Measurements from ENCODE around the gene FGD4.
"Not testable (repeated sequence)": the region's sequence is repeated elsewhere in the genome, so short reads cannot be mapped to it uniquely, and the experiment has no call there.

The FGD4 gene

GRCh38 chr12:32522331-32523221 is 123.2 kb downstream of the FGD4 start:
- no peak overlapping the region for H3K4me3 ChIP-seq (ENCODE audit: low read depth, low read length)
- DNase-seq (ENCODE audit: low read depth), result no peak
- no peak for TF ChIP-seq CTCF (IDR thresholded peaks at IDR 0.05; ENCODE audit: low read depth, low read length, missing control alignments)

- H3K4me3 ChIP-seq (ENCODE audit: low read depth, low read length); DNase-seq (ENCODE audit: low read depth): not testable (repeated sequence)
Observed at GRCh38 chr12:32525802-32526201, 126.4 kb downstream of the FGD4 start.

- H3K4me3 ChIP-seq (ENCODE audit: low read depth, low read length); DNase-seq (ENCODE audit: low read depth): not testable (repeated sequence)
Observed at GRCh38 chr12:32526343-32526742, 127.0 kb downstream of the FGD4 start.

GRCh38 chr12:32532422-32532821 is 133.1 kb downstream of the FGD4 start:
- TF ChIP-seq CTCF (IDR thresholded peaks at IDR 0.05; ENCODE audit: low read depth, low read length, missing control alignments), result no peak
- H3K4me3 ChIP-seq (ENCODE audit: low read depth, low read length), result no peak overlapping the region
- no peak for DNase-seq (ENCODE audit: low read depth)

- DNase-seq (ENCODE audit: low read depth), result no peak
- no peak overlapping the region for H3K4me3 ChIP-seq (ENCODE audit: low read depth, low read length)
- TF ChIP-seq CTCF (IDR thresholded peaks at IDR 0.05; ENCODE audit: low read depth, low read length, missing control alignments), result no peak
Observed at GRCh38 chr12:32532951-32533350, 133.6 kb downstream of the FGD4 start.

- DNase-seq (ENCODE audit: low read depth); H3K4me3 ChIP-seq (ENCODE audit: low read depth, low read length): not testable (repeated sequence)
Observed at GRCh38 chr12:32533506-32533905, 134.1 kb downstream of the FGD4 start.

GRCh38 chr12:32533971-32534590 is 134.7 kb downstream of the FGD4 start:
- no peak for TF ChIP-seq CTCF (IDR thresholded peaks at IDR 0.05; ENCODE audit: low read depth, low read length, missing control alignments)
- H3K4me3 ChIP-seq (ENCODE audit: low read depth, low read length), result no peak overlapping the region
- no peak for DNase-seq (ENCODE audit: low read depth)

GRCh38 chr12:32534698-32535097 is 135.3 kb downstream of the FGD4 start:
- DNase-seq (ENCODE audit: low read depth), result no peak
- no peak overlapping the region for H3K4me3 ChIP-seq (ENCODE audit: low read depth, low read length)
- TF ChIP-seq CTCF (IDR thresholded peaks at IDR 0.05; ENCODE audit: low read depth, low read length, missing control alignments), result no peak

All from GM12864 (cell line).